H1 (cell line): ENCODE measurements around the gene VPS13D. TPM values are rescaled to one million over a fixed set of nuclear protein-coding genes. Genes with fewer than 3 reads are reported as not detected.

Experiments
- JUN ChIP-seq: IDR thresholded peaks from 2 replicates; pipeline ENCODE4 v1.6.1; 2011; ENCODE audit warnings: low read depth, mild to moderate bottlenecking, improper control_type of control experiment, low read length
- POLR2A ChIP-seq, 2 experiments: IDR thresholded peaks; 1 replicate in 1 of 2; 2 replicates in 1 of 2; pipeline ENCODE4 v1.6.1; 2011; ENCODE audit warnings: low read depth in 2 of 2, low read length in 2 of 2, mild to moderate bottlenecking in 2 of 2; ENCODE audit errors: control extremely low read depth in 1 of 2
- RAD21 ChIP-seq, 2 experiments: IDR thresholded peaks in 1 of 2; conservative IDR thresholded peaks in 1 of 2; 2 replicates each; pipeline ENCODE4 v1.6.1; 2011; ENCODE audit warnings: low read depth in 2 of 2, low read length in 2 of 2, improper control_type of control experiment in 1 of 2, inconsistent platforms in 1 of 2, mild to moderate bottlenecking in 1 of 2, moderate library complexity in 1 of 2
- polyA plus RNA-seq, 7 experiments: library from polyadenylated mRNA; depleted of rRNA in 3 of 7; stranded (reverse) in 5 of 7; unstranded in 2 of 7; fragments of >200 nt in 5 of 7; fragments of 200-250 nt in 2 of 7; gene quantifications; 1 replicate in 5 of 7; 2 replicates in 1 of 7; 4 replicates in 1 of 7; pipeline versions ENCODE4 v1.2.1 to v1.2.3, GENCODE V29; 2011 to 2013; ENCODE audit warnings: missing spikeins in 2 of 7, mixed read lengths in 2 of 7
- total RNA-seq: library from RNA; stranded (reverse); fragmentation: NEBNext Ultra II Directional; extraction: Animal tissue kit (Norgen Biotek cat#: 25700); gene quantifications from 2 replicates; pipeline ENCODE4 v1.2.1, GENCODE V29; 2021

The VPS13D gene
- total and polyA plus RNA-seq, 2 of the 8 experiments (the other 6 are each of a cell fraction or from before 2014, with no cell fraction given) = 10.9 to 31.2 TPM

DNA sequence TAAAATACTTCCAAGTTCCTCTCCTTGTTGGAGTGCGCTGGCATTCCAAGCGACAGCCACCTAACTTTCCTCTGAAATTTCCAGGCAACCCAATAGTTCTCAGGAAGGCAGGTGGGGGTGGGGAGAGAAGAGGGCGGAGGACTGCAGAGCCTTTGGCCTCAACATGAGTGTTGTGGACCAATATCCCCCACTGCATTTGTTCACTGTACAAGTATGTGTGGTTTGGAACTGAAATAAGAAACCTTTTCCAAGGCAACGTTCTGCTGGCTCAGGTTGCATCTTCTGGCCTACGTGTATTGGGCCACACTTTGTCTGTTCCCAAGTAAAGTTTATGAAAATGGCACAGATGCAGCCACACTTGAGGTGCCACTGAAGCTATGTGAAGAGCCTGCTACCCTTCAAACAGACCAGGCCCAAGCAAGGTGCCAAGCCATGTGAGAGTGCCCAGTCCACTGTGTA, 234.8 kb downstream of the VPS13D start (continued):
- TF ChIP-seq RAD21 (IDR thresholded peaks at IDR 0.05 in 1 of 2, conservative IDR thresholded peaks at IDR 0.05 in 1 of 2; ENCODE audit: low read depth in 2 of 2, low read length in 2 of 2) (no peak), JUN (no peak), POLR2A (IDR thresholded peaks at IDR 0.05; ENCODE audit: control extremely low read depth in 1 of 2, low read depth in 2 of 2, low read length in 2 of 2) (no peak)
